AG10803 (cell line): Measurements from ENCODE around the gene FOLR1.
"Not testable (repeated sequence)": the region's sequence is repeated elsewhere in the genome, so short reads cannot be mapped to it uniquely, and the experiment has no call there.

Experiments
- DNase-seq: peaks from one replicate; pipeline ENCODE4 v3.0.0; 2010; ENCODE audit warnings: low read depth
- H3K4me3 ChIP-seq: 2 replicates; pipeline ENCODE4 v1.5.1; 2011; ENCODE audit warnings: mild to moderate bottlenecking, low read length, control low read depth
- CTCF ChIP-seq: conservative IDR thresholded peaks from 2 replicates; pipeline ENCODE4 v1.5.1; 2011; ENCODE audit warnings: mild to moderate bottlenecking, low read length, control low read depth, inconsistent platforms

The FOLR1 gene

GRCh38 chr11:72191961-72192381, at the start of gene FOLR1:
Gene FOLR1 (plus strand): TSS chr11:72192140. CDS start chr11:72192174, 34 bp downstream.
- no peak within 1 kb of the TSS for H3K4me3 ChIP-seq
- DNase-seq: peak; percentile 14
- no peak for TF ChIP-seq CTCF

- H3K4me3 ChIP-seq, DNase-seq: not testable (repeated sequence)
Measured at GRCh38 chr11:72142543-72142942, 49.4 kb upstream of the FOLR1 start.

- no peak for TF ChIP-seq CTCF
- DNase-seq: peak; percentile 92
- no peak overlapping the region for H3K4me3 ChIP-seq
Measured at GRCh38 chr11:72144807-72145565, 47.0 kb upstream of the FOLR1 start.

- no peak for DNase-seq
- H3K4me3 ChIP-seq: no peak overlapping the region
- no peak for TF ChIP-seq CTCF
Measured at GRCh38 chr11:72146625-72147024, 45.3 kb upstream of the FOLR1 start.

- no peak for DNase-seq
- no peak for TF ChIP-seq CTCF
- no peak overlapping the region for H3K4me3 ChIP-seq
Measured at GRCh38 chr11:72150882-72151281, 41.1 kb upstream of the FOLR1 start.

GRCh38 chr11:72153874-72154273, 38.1 kb upstream of the FOLR1 start:
- not testable (repeated sequence) for H3K4me3 ChIP-seq, DNase-seq

GRCh38 chr11:72154816-72155215, 37.1 kb upstream of the FOLR1 start:
- TF ChIP-seq CTCF: no peak
- H3K4me3 ChIP-seq: no peak overlapping the region
- no peak for DNase-seq

DNA sequence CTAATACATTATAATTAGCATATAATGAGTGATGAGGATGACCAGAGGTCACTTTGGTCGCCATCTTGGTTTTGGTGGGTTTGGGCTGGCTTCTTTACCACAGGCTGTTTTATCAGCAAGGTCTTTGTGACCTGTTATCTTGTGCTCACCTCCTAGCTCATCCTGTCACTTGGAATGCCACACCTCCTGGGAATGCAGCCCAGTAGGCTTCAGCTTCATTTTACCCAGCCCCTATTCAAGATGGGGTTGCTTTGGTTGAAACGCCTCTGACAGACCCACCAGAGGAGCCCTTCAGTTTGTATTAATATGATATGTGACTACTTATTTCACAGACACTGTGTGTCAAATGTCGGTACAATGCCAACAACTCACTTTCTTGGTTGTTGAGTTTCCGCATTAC, 36.2 kb upstream of the FOLR1 start:
- DNase-seq: no peak
- no peak overlapping the region for H3K4me3 ChIP-seq
- no peak for TF ChIP-seq CTCF
